Measurements from ENCODE around the gene PIK3CB. TPM values are rescaled to one million over a fixed set of nuclear protein-coding genes. Genes with fewer than 3 reads are reported as not detected.

The PIK3CB gene
- total RNA-seq, 4 donors from 2014 or later, result 36.6 to 44.0 (median 38.9) TPM

- TF ChIP-seq CTCF (IDR thresholded peaks at IDR 0.05; ENCODE audit: low read depth), result no peak
These were observed 177.2 kb downstream of the PIK3CB start for GRCh38 chr3:138657508-138657907.

DNA sequence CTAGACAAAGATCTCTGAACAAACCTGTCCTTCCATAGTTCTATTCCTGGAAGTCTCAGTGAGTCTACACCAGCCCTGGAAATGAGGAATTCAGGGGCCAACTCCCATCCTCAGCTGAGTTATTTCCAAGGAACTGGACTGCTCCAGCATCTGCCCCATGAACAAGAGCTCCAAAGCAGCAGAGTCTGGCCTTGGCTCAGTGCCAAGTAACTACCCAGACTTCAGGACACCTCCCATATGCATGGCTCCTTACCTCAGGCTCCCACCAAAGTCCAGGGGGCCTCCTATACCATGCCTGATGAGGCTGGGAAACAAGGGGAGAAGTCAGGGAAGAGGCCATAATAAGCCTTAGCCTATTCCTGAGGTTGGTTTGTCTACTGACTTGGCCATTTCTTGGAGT lies 181.2 kb downstream of the PIK3CB start:
- no peak for TF ChIP-seq CTCF (IDR thresholded peaks at IDR 0.05; ENCODE audit: low read depth)

GRCh38 chr3:138649134-138649533 lies 185.6 kb downstream of the PIK3CB start:
- TF ChIP-seq CTCF (IDR thresholded peaks at IDR 0.05; ENCODE audit: low read depth), result no peak

GRCh38 chr3:138646513-138646912 lies 188.2 kb downstream of the PIK3CB start:
- TF ChIP-seq CTCF (IDR thresholded peaks at IDR 0.05; ENCODE audit: low read depth), result no peak

GRCh38 chr3:138646008-138646407 lies 188.7 kb downstream of the PIK3CB start:
- no peak for TF ChIP-seq CTCF (IDR thresholded peaks at IDR 0.05; ENCODE audit: low read depth)

DNA sequence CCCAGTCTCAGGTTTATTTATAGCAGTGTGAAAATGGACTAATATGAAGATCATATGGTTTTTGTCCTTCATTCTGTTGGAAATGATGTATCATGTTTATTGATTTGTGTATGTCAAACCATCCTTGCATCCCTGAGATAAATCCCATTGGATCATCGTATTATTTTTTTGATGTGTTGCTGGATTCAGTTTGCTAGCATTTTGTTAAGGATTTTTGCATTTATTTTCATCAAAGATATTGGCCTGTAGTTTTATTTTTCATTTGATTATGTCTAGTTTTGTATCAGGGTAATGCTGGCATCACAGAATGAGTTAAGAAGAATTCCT lies 191.8 kb downstream of the PIK3CB start:
- TF ChIP-seq CTCF (IDR thresholded peaks at IDR 0.05; ENCODE audit: low read depth), result no peak

- no peak for TF ChIP-seq CTCF (IDR thresholded peaks at IDR 0.05; ENCODE audit: low read depth)
These were observed 192.4 kb downstream of the PIK3CB start for GRCh38 chr3:138642226-138642926.
